AG09319 (cell line): ENCODE data around the gene HOXA2.

Experiments
- DNase-seq: peaks from one replicate; pipeline ENCODE4 v3.0.0-alpha.2; 2010; ENCODE audit warnings: low read depth; ENCODE audit errors: extremely low read depth
- CTCF ChIP-seq: IDR thresholded peaks from 2 replicates; pipeline ENCODE4 v1.5.1; 2011; ENCODE audit warnings: low read depth, mild to moderate bottlenecking, inconsistent platforms, low read length, moderate library complexity

The HOXA2 gene

GRCh38 chr7:27102581-27103442 lies at the start of gene HOXA2:
Gene HOXA2, minus strand, starts transcription at chr7:27102683. Its CDS starts 183 bp downstream, at chr7:27102500.
- TF ChIP-seq CTCF = no peak

GRCh38 chr7:27151341-27151930 lies 49.0 kb upstream of the HOXA2 start:
- no peak for DNase-seq
- no peak for TF ChIP-seq CTCF

More at GRCh38 chr7:27102581-27103442, at the start of gene HOXA2:
- DNase-seq = no peak

- no peak for DNase-seq
Observed at GRCh38 chr7:27150568-27151340, 48.3 kb upstream of the HOXA2 start.

GRCh38 chr7:27149842-27150567 lies 47.5 kb upstream of the HOXA2 start:
- TF ChIP-seq CTCF = no peak
- DNase-seq = no peak

More at GRCh38 chr7:27150568-27151340, 48.3 kb upstream of the HOXA2 start:
- TF ChIP-seq CTCF = peak; percentile 62

- no peak for TF ChIP-seq CTCF
- no peak for DNase-seq
Observed at GRCh38 chr7:27148756-27149641, 46.5 kb upstream of the HOXA2 start.

- DNase-seq = no peak
- no peak for TF ChIP-seq CTCF
Observed at GRCh38 chr7:27148031-27148755, 45.7 kb upstream of the HOXA2 start.
